NCI-H1930 (cell line): ENCODE data around the gene SYT17.

ENCODE experiments used
- DNase-seq, 2 experiments: peaks; one replicate each; lab custom pipeline; 2025; lab: John Stamatoyannopoulos, UW

The SYT17 gene

GRCh38 chr16:19139436-19140091 lies 28.5 kb upstream of the SYT17 start:
- no peak for DNase-seq

GRCh38 chr16:19140396-19140795 lies 27.6 kb upstream of the SYT17 start:
- DNase-seq: no peak

GRCh38 chr16:19142939-19143598 lies 25.0 kb upstream of the SYT17 start:
- DNase-seq: no peak

- no peak for DNase-seq
Measured at GRCh38 chr16:19143599-19143956, 24.5 kb upstream of the SYT17 start.

- no peak for DNase-seq
Measured at GRCh38 chr16:19145010-19145409, 23.0 kb upstream of the SYT17 start.

GRCh38 chr16:19147126-19147525 lies 20.9 kb upstream of the SYT17 start:
- DNase-seq: no peak

GRCh38 chr16:19147627-19148026 lies 20.4 kb upstream of the SYT17 start:
- DNase-seq: no peak

GRCh38 chr16:19148189-19148588 lies 19.9 kb upstream of the SYT17 start:
- DNase-seq: no peak

- no peak for DNase-seq
Measured at GRCh38 chr16:19151310-19151709, 16.7 kb upstream of the SYT17 start.

- no peak for DNase-seq
Measured at GRCh38 chr16:19152042-19152441, 16.0 kb upstream of the SYT17 start.

- peak in 1 of 2 experiments; percentile 37 for DNase-seq
Measured at GRCh38 chr16:19153876-19154275, 14.2 kb upstream of the SYT17 start.

- DNase-seq: no peak
Measured at GRCh38 chr16:19162085-19162484, 6.0 kb upstream of the SYT17 start.

GRCh38 chr16:19163215-19163614 lies 4.8 kb upstream of the SYT17 start:
- no peak for DNase-seq

GRCh38 chr16:19164285-19164684 lies 3.8 kb upstream of the SYT17 start:
- DNase-seq: no peak

GRCh38 chr16:19165101-19165500 lies 2.9 kb upstream of the SYT17 start:
- DNase-seq: no peak

GRCh38 chr16:19166500-19166899 lies 1.5 kb upstream of the SYT17 start:
- no peak for DNase-seq

- DNase-seq: peak; percentile 22 to 28
Measured at GRCh38 chr16:19168371-19169081, 486 bp downstream of the SYT17 start.

GRCh38 chr16:19169082-19169639 lies 1.1 kb downstream of the SYT17 start:
- no peak for DNase-seq

GRCh38 chr16:19170043-19170655 lies 2.1 kb downstream of the SYT17 start:
- DNase-seq: no peak

- no peak for DNase-seq
Measured at GRCh38 chr16:19172098-19172780, 4.2 kb downstream of the SYT17 start.

- no peak for DNase-seq
Measured at GRCh38 chr16:19173059-19173458, 5.0 kb downstream of the SYT17 start.
